HCT116 (cell line): ENCODE data around the gene GLDC.

Experiments used
- EZH2 ChIP-seq: fragments of 200-600 bp; sonication (generic); IDR thresholded peaks from 2 replicates; pipeline ENCODE4 v1.6.1; 2017; ENCODE audit warnings: antibody characterized with exemption, mixed run types
- JUND ChIP-seq: IDR thresholded peaks from 2 replicates; pipeline ENCODE4 v1.6.1; 2012
- POLR2A ChIP-seq: IDR thresholded peaks from 2 replicates; pipeline ENCODE4 v1.7.0; 2011; ENCODE audit warnings: borderline replicate concordance; ENCODE audit not compliant: insufficient read depth, insufficient read length; ENCODE audit errors: extremely low read depth
- POLR2AphosphoS5 ChIP-seq: IDR thresholded peaks from 2 replicates; pipeline ENCODE4 v1.6.1; 2011; ENCODE audit warnings: mild to moderate bottlenecking, low read depth, low read length, moderate library complexity
- TCF7L2 ChIP-seq: IDR thresholded peaks from 2 replicates; pipeline ENCODE4 v1.7.0; 2011; ENCODE audit warnings: borderline replicate concordance, inconsistent platforms; ENCODE audit not compliant: insufficient read depth, insufficient read length; ENCODE audit errors: extremely low read depth
- ZNF274 ChIP-seq: fragments of 200-500 bp; sonication (Bioruptor generic); IDR thresholded peaks from 2 replicates; pipeline ENCODE4 v1.6.1; 2014; ENCODE audit warnings: mild to moderate bottlenecking, low read depth, low read length, inconsistent platforms
- TF ChIP-seq, protein P1 (sequence below), 3 experiments: fragments of 200-600 bp in 1 of 3; sonication (generic) in 1 of 3; IDR thresholded peaks in 2 of 3; conservative IDR thresholded peaks in 1 of 3; 2 replicates each; pipeline ENCODE4 v1.5.1; 2012 to 2017; ENCODE audit warnings: low read depth in 2 of 3, low read length in 2 of 3, antibody characterized with exemption in 1 of 3, borderline replicate concordance in 1 of 3, control low read depth in 1 of 3, mild to moderate bottlenecking in 1 of 3, mixed read lengths in 1 of 3, mixed run types in 1 of 3, moderate library complexity in 1 of 3; ENCODE audit not compliant: insufficient read depth in 1 of 3

DNA sequence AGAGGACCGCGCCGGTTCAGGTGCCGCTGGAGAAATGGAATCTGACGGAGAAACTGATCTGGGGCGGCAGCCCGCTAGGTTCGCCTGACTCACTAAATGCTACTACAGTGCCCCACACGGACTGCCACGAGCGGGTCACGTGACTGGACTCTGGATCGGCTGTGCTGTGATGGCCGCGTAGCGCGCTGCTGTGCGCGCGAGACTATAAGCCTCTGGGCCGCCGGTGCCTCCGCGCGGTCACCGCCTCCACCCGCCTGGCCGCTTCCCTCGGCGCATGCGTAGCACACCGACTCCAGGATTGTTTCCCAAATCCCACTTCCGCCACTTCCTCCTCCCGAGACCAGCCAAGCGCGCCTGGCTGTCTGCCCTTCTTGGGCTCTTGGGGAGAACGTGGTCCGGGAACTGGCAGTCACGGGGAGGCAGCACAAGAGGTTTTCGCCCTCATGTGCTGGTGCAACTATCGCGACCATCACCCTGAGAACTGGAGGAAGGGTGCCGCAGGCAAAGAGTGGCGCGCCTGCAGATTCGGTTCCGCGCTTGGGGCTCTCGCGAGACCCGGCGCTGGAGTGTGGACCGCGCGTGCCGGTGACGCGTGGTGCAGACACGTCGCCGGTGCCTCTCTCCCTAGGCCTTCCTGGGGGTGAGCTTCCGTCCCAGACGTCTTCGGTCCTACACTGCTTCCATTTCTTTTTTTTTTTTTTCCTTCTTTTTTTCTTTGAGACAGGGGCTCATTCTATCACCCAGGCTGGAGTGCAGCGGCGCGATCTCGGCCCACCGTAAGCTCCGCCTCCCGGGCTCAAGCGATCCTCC, 35.8 kb upstream of the GLDC start:
- TF ChIP-seq JUND, result no peak
- TF ChIP-seq, protein P1, sequence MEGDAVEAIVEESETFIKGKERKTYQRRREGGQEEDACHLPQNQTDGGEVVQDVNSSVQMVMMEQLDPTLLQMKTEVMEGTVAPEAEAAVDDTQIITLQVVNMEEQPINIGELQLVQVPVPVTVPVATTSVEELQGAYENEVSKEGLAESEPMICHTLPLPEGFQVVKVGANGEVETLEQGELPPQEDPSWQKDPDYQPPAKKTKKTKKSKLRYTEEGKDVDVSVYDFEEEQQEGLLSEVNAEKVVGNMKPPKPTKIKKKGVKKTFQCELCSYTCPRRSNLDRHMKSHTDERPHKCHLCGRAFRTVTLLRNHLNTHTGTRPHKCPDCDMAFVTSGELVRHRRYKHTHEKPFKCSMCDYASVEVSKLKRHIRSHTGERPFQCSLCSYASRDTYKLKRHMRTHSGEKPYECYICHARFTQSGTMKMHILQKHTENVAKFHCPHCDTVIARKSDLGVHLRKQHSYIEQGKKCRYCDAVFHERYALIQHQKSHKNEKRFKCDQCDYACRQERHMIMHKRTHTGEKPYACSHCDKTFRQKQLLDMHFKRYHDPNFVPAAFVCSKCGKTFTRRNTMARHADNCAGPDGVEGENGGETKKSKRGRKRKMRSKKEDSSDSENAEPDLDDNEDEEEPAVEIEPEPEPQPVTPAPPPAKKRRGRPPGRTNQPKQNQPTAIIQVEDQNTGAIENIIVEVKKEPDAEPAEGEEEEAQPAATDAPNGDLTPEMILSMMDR (IDR thresholded peaks at IDR 0.05 in 2 of 3, conservative IDR thresholded peaks at IDR 0.05 in 1 of 3; ENCODE audit: borderline replicate concordance in 1 of 3, insufficient read depth in 1 of 3, low read depth in 2 of 3, low read length in 2 of 3), result no peak
- peak; percentile 87 for TF ChIP-seq POLR2A
- no peak for TF ChIP-seq ZNF274
- TF ChIP-seq EZH2, result no peak
- TF ChIP-seq POLR2AphosphoS5, result peak; percentile 93
- TF ChIP-seq TCF7L2, result peak; percentile 60
